Liver (tissue), 3 donors: ENCODE measurements around the gene CLIC1.

ENCODE experiments used
- FOXA2 ChIP-seq: IDR thresholded peaks from 2 replicates; pipeline ENCODE4 v1.6.1; 2016; ENCODE audit warnings: antibody characterized with exemption
- RAD21 ChIP-seq, 2 donors: IDR thresholded peaks; 2 replicates each; pipeline ENCODE4 v1.6.1; 2016; ENCODE audit warnings: antibody characterized with exemption in 2 of 2, mild to moderate bottlenecking in 2 of 2
- TF ChIP-seq, protein P1 (sequence below): fragments of 150-350 bp; IDR thresholded peaks from 2 replicates; pipeline ENCODE4 v1.5.1; 2017; ENCODE audit warnings: improper control_type of control experiment, low read depth, low read length; ENCODE audit not compliant: missing input control
- donor health status: healthy.
- donor health status: healthy.

DNA sequence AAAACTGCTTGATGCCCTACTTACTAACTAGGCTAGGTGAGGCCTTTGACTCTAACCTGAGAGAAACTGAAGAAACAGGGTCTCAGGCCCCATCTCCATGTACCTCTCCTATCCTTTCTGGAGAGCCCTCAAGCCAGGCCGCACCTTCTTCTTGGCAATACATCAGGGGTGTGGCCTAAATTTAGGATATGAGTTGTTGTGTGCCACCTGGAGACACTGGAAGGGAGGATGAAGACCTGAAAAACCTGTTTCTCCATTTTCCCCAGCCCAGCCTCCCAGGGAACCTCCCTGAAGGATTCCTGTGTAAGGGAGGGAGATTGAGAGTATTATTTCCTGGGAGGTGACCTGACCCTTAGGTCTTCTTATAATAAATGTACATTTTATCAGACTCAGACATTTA is 18.1 kb downstream of the CLIC1 start:
- TF ChIP-seq, protein P1, sequence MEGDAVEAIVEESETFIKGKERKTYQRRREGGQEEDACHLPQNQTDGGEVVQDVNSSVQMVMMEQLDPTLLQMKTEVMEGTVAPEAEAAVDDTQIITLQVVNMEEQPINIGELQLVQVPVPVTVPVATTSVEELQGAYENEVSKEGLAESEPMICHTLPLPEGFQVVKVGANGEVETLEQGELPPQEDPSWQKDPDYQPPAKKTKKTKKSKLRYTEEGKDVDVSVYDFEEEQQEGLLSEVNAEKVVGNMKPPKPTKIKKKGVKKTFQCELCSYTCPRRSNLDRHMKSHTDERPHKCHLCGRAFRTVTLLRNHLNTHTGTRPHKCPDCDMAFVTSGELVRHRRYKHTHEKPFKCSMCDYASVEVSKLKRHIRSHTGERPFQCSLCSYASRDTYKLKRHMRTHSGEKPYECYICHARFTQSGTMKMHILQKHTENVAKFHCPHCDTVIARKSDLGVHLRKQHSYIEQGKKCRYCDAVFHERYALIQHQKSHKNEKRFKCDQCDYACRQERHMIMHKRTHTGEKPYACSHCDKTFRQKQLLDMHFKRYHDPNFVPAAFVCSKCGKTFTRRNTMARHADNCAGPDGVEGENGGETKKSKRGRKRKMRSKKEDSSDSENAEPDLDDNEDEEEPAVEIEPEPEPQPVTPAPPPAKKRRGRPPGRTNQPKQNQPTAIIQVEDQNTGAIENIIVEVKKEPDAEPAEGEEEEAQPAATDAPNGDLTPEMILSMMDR = no peak
- TF ChIP-seq RAD21 (IDR thresholded peaks at IDR 0.05) (no peak), FOXA2 (no peak)
